ENCODE results near the gene MASP2.

- TF ChIP-seq EZH2phosphoT487 (IDR thresholded peaks at IDR 0.05; ENCODE audit: insufficient read depth, low read depth) (no peak), EZH2 (IDR thresholded peaks at IDR 0.05; ENCODE audit: insufficient read depth, poor library complexity, severe bottlenecking) (no peak)
Measured at GRCh38 chr1:11058026-11058425, 11.0 kb upstream of the MASP2 start.

Measured in GM23248 (cell line).